Liver (tissue), 3 donors: ENCODE results near the gene ASF1B.

Source experiments
- TF ChIP-seq, protein P1 (sequence below): IDR thresholded peaks from 2 replicates; pipeline ENCODE4 v1.6.1; 2016; ENCODE audit warnings: antibody characterized with exemption
- TF ChIP-seq, protein P2 (sequence below): fragments of 150-350 bp; IDR thresholded peaks from 2 replicates; pipeline ENCODE4 v1.5.1; 2017; ENCODE audit warnings: improper control_type of control experiment, low read depth, low read length; ENCODE audit not compliant: missing input control
- donor health status: healthy.
- donor health status: healthy.

- TF ChIP-seq, protein P1, sequence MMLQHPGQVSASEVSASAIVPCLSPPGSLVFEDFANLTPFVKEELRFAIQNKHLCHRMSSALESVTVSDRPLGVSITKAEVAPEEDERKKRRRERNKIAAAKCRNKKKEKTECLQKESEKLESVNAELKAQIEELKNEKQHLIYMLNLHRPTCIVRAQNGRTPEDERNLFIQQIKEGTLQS = no peak
- TF ChIP-seq, protein P2, sequence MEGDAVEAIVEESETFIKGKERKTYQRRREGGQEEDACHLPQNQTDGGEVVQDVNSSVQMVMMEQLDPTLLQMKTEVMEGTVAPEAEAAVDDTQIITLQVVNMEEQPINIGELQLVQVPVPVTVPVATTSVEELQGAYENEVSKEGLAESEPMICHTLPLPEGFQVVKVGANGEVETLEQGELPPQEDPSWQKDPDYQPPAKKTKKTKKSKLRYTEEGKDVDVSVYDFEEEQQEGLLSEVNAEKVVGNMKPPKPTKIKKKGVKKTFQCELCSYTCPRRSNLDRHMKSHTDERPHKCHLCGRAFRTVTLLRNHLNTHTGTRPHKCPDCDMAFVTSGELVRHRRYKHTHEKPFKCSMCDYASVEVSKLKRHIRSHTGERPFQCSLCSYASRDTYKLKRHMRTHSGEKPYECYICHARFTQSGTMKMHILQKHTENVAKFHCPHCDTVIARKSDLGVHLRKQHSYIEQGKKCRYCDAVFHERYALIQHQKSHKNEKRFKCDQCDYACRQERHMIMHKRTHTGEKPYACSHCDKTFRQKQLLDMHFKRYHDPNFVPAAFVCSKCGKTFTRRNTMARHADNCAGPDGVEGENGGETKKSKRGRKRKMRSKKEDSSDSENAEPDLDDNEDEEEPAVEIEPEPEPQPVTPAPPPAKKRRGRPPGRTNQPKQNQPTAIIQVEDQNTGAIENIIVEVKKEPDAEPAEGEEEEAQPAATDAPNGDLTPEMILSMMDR = no peak
Observed at GRCh38 chr19:14160017-14160703, 23.8 kb upstream of the ASF1B start.
